CD14-positive monocyte (primary cell): ENCODE data around the gene EPB41L2. TPM values are rescaled to one million over a fixed set of nuclear protein-coding genes. Genes with fewer than 3 reads are reported as not detected.

Source experiments
- DNase-seq, 3 donors: peaks; one replicate each; pipeline ENCODE4 v3.0.0-alpha.2; 2011 to 2022
- H2AFZ ChIP-seq: 2 replicates; pipeline ENCODE4 v1.6.0; 2012; ENCODE audit warnings: mild to moderate bottlenecking, low read depth, low read length, inconsistent platforms; ENCODE audit not compliant: insufficient read depth, poor library complexity, severe bottlenecking
- H3K27ac ChIP-seq, 2 donors: 1 replicate in 1 of 2; 2 replicates in 1 of 2; pipeline ENCODE4 v1.5.1; 2012 to 2013; ENCODE audit warnings: low read length in 2 of 2, control low read depth in 1 of 2, inconsistent platforms in 1 of 2, low read depth in 1 of 2, mild to moderate bottlenecking in 1 of 2
- H3K27me3 ChIP-seq, 2 donors: one replicate each; pipeline versions ENCODE4 v1.6.0 to v1.6.1; 2011 to 2013; ENCODE audit warnings: low read length in 2 of 2; ENCODE audit not compliant: control insufficient read depth in 2 of 2, insufficient read depth in 2 of 2
- H3K36me3 ChIP-seq, 2 donors: replicated peaks in 1 of 2; 1 replicate in 1 of 2; 2 replicates in 1 of 2; pipeline versions ENCODE4 v1.5.1 to v1.6.1; 2012 to 2013; ENCODE audit warnings: low read length in 2 of 2, control low read depth in 1 of 2, inconsistent platforms in 1 of 2, mild to moderate bottlenecking in 1 of 2; ENCODE audit not compliant: insufficient read depth in 2 of 2, control insufficient read depth in 1 of 2
- H3K4me1 ChIP-seq, 2 donors: 1 replicate in 1 of 2; 2 replicates in 1 of 2; pipeline versions ENCODE4 v1.5.1 to v1.6.1; 2012 to 2013; ENCODE audit warnings: low read length in 2 of 2, control low read depth in 1 of 2, inconsistent platforms in 1 of 2, mild to moderate bottlenecking in 1 of 2, moderate library complexity in 1 of 2; ENCODE audit not compliant: insufficient read depth in 2 of 2, control insufficient read depth in 1 of 2
- H3K4me2 ChIP-seq: replicated peaks from 2 replicates; pipeline ENCODE3; 2012; ENCODE audit warnings: low read length, moderate library complexity, mild to moderate bottlenecking; ENCODE audit not compliant: poor library complexity, severe bottlenecking; ENCODE audit errors: extremely low read depth
- H3K4me3 ChIP-seq, 3 experiments: fragments of 200-600 bp in 1 of 3; sonication (generic) in 1 of 3; replicated peaks in 1 of 3; 1 replicate in 2 of 3; 2 replicates in 1 of 3; pipeline ENCODE4 v1.5.1; 2011 to 2013; ENCODE audit warnings: low read length in 3 of 3, mild to moderate bottlenecking in 3 of 3, control low read depth in 2 of 3, low read depth in 2 of 3, inconsistent platforms in 1 of 3, moderate library complexity in 1 of 3
- H3K79me2 ChIP-seq: 2 replicates; pipeline ENCODE4 v1.6.0; 2012; ENCODE audit warnings: mild to moderate bottlenecking, control low read depth, inconsistent platforms, low read length, moderate library complexity; ENCODE audit not compliant: insufficient read depth
- H3K9ac ChIP-seq: 2 replicates; pipeline ENCODE4 v1.6.0; 2017; ENCODE audit warnings: low read length, mild to moderate bottlenecking; ENCODE audit not compliant: insufficient read depth, poor library complexity, severe bottlenecking
- H3K9me3 ChIP-seq, 2 donors: replicated peaks in 1 of 2; 1 replicate in 1 of 2; 2 replicates in 1 of 2; pipeline versions ENCODE4 v1.5.1 to v1.6.1; 2012 to 2013; ENCODE audit warnings: low read length in 2 of 2, control low read depth in 1 of 2; ENCODE audit not compliant: control insufficient read depth in 1 of 2, insufficient read depth in 1 of 2
- H4K20me1 ChIP-seq: 2 replicates; pipeline ENCODE4 v1.6.0; 2012; ENCODE audit warnings: mild to moderate bottlenecking, low read length, control low read depth, moderate library complexity; ENCODE audit not compliant: insufficient read depth
- H3K27ac Mint-ChIP-seq, 7 donors: one replicate each; pipeline ENCODE4 v1.8.0; 2020; ENCODE audit warnings: mild to moderate bottlenecking in 7 of 7, mixed read lengths in 7 of 7, moderate library complexity in 6 of 7, inconsistent platforms in 2 of 7
- H3K27me3 Mint-ChIP-seq, 3 donors: one replicate each; pipeline ENCODE4 v1.8.0; 2021 to 2022; ENCODE audit warnings: low read depth in 3 of 3, mild to moderate bottlenecking in 3 of 3, mixed read lengths in 3 of 3, moderate library complexity in 3 of 3, inconsistent platforms in 1 of 3
- H3K36me3 Mint-ChIP-seq, 2 donors: one replicate each; pipeline ENCODE4 v1.8.0; 2020; ENCODE audit warnings: mixed read lengths in 2 of 2, inconsistent platforms in 1 of 2, mild to moderate bottlenecking in 1 of 2
- H3K4me1 Mint-ChIP-seq: one replicate; pipeline ENCODE4 v1.8.0; 2020; ENCODE audit warnings: mild to moderate bottlenecking, mixed read lengths
- H3K4me3 Mint-ChIP-seq, 2 donors: one replicate each; pipeline ENCODE4 v1.8.0; 2020; ENCODE audit warnings: mild to moderate bottlenecking in 2 of 2, mixed read lengths in 2 of 2, moderate library complexity in 1 of 2
- H3K9me3 Mint-ChIP-seq, 7 donors: one replicate each; pipeline ENCODE4 v1.8.0; 2020 to 2022; ENCODE audit warnings: mixed read lengths in 7 of 7, mild to moderate bottlenecking in 6 of 7, moderate library complexity in 6 of 7, inconsistent platforms in 2 of 7
- WGBS: methylation state at CpG from one replicate; pipeline ENCODE4 v1.1.5; 2013; ENCODE audit warnings: missing lambda C conversion rate; ENCODE audit not compliant: insufficient coverage; 5-methylcytosine and 5-hydroxymethylcytosine counted together
- intact Hi-C, 2 donors: fragments of 100-400 bp; cut with micrococcal nuclease; formaldehyde crosslinking; loops; one replicate each; pipeline versions ENCODE4 v1.15.0 to v1.15.1; 2023
- polyA plus RNA-seq, 3 donors: library from polyadenylated mRNA; depleted of rRNA in 1 of 3; unstranded in 2 of 3; stranded (reverse) in 1 of 3; fragments of 300-500 nt in 2 of 3; fragments of >200 nt in 1 of 3; fragmentation: Illumina TruSeq in 2 of 3; gene quantifications; 1 replicate in 2 of 3; 2 replicates in 1 of 3; pipeline ENCODE4 v1.2.3, GENCODE V29; 2012 to 2021
- TF ChIP-seq, protein P1 (sequence below): fragments of 200-600 bp; IDR thresholded peaks from one replicate; pipeline ENCODE4 v1.8.0; 2022; ENCODE audit warnings: antibody characterized with exemption, mild to moderate bottlenecking

Gene EPB41L2
- polyA plus RNA-seq, 3 donors: 3.4 to 7.2 (median 4.6) TPM

DNA sequence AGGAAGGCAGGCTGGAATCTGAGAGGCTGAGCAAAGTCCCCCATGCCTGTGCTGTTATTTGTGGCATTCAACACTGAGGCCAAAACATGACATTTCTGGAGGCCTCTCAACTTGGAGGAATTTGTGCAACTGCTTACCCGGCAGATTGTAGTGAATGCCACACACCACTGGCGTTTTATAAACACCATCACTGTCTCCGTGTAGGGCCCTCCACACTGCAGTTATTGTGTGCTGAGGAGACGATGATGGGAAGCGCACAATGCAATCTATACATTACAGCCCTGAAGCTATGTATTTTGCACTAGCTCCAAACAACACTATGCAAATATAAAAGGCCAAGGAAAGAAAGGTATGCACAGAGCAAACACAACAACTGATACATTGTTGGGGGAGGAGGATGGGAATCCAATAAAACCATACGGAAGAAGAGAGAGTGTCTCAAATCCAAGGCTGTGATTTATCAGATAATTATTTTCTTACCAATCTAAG lies 129.3 kb downstream of the EPB41L2 start:
- Histone ChIP-seq H3K27me3 (no peaks in the 10 kb centered on the region), H3K36me3 (no peaks in the 10 kb centered on the region), H3K4me2 (no peak overlapping the region), H3K9ac (no peak overlapping the region), H3K79me2 (no peaks in the 10 kb centered on the region), H3K4me1 (peaks cover 9 to 14% of the 10 kb centered on the region in 2 donors), H3K4me3 (no peak overlapping the region), H3K9me3 (no peaks in the 10 kb centered on the region), H3K27ac (no peak overlapping the region), H4K20me1 (no peaks in the 10 kb centered on the region), H2AFZ (no peak overlapping the region)
- Mint-ChIP-seq H3K9me3 (no peaks in the 10 kb centered on the region), H3K27me3 (no peaks in the 10 kb centered on the region), H3K4me3 (no peak overlapping the region), H3K36me3 (no peaks in the 10 kb centered on the region), H3K4me1 (peaks cover 18% of the 10 kb centered on the region), H3K27ac (no peak overlapping the region)
- intact Hi-C loops: no loop called here
- TF ChIP-seq, protein P1, sequence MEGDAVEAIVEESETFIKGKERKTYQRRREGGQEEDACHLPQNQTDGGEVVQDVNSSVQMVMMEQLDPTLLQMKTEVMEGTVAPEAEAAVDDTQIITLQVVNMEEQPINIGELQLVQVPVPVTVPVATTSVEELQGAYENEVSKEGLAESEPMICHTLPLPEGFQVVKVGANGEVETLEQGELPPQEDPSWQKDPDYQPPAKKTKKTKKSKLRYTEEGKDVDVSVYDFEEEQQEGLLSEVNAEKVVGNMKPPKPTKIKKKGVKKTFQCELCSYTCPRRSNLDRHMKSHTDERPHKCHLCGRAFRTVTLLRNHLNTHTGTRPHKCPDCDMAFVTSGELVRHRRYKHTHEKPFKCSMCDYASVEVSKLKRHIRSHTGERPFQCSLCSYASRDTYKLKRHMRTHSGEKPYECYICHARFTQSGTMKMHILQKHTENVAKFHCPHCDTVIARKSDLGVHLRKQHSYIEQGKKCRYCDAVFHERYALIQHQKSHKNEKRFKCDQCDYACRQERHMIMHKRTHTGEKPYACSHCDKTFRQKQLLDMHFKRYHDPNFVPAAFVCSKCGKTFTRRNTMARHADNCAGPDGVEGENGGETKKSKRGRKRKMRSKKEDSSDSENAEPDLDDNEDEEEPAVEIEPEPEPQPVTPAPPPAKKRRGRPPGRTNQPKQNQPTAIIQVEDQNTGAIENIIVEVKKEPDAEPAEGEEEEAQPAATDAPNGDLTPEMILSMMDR: no peak
- DNase-seq: no peak
- 100% methylated on average over 1 of the region's 6 CpGs for WGBS

DNA sequence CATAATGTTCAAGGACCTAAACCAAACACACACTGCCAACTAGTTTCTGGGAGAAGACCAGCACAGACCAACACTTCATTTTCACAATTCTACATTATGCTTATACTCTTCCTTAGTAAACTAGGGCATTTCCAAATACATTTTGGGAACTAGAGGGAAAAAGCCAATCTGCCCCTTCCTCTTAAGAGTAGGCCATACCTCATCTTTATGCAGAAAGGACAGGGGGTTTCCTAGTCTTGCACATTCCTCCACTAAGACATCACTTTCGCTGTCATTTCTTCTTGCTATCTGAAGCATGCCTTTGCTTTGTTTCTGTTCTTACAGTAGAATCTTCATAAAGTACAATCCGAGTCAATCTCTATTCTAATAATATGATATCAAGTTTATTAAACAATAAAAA lies 130.1 kb downstream of the EPB41L2 start:
- Mint-ChIP-seq H3K9me3 (no peaks in the 10 kb centered on the region), H3K27me3 (no peaks in the 10 kb centered on the region), H3K36me3 (no peaks in the 10 kb centered on the region), H3K4me1 (peaks cover 24% of the 10 kb centered on the region), H3K27ac (peak overlapping the region in 1 of 7 donors; percentile 41), H3K4me3 (no peak overlapping the region)
- no peak overlapping the region for H3K9ac ChIP-seq
- no peaks in the 10 kb centered on the region for H3K36me3 ChIP-seq
- H4K20me1 ChIP-seq: no peaks in the 10 kb centered on the region
- no peak overlapping the region for H2AFZ ChIP-seq
- no CpG with 5 or more reads among the region's 2 CpGs for WGBS
- no peak overlapping the region for H3K4me3 ChIP-seq
- no peak overlapping the region for H3K4me2 ChIP-seq
- intact Hi-C loops: no loop called here
- no peak overlapping the region for H3K27ac ChIP-seq
- DNase-seq: no peak
- TF ChIP-seq, protein P1: no peak
- no peaks in the 10 kb centered on the region for H3K27me3 ChIP-seq
- no peaks in the 10 kb centered on the region for H3K79me2 ChIP-seq
- no peaks in the 10 kb centered on the region for H3K9me3 ChIP-seq
- peaks cover 16 to 22% of the 10 kb centered on the region in 2 donors for H3K4me1 ChIP-seq
